ENCODE data around the gene CCSER2.

The CCSER2 gene

DNA sequence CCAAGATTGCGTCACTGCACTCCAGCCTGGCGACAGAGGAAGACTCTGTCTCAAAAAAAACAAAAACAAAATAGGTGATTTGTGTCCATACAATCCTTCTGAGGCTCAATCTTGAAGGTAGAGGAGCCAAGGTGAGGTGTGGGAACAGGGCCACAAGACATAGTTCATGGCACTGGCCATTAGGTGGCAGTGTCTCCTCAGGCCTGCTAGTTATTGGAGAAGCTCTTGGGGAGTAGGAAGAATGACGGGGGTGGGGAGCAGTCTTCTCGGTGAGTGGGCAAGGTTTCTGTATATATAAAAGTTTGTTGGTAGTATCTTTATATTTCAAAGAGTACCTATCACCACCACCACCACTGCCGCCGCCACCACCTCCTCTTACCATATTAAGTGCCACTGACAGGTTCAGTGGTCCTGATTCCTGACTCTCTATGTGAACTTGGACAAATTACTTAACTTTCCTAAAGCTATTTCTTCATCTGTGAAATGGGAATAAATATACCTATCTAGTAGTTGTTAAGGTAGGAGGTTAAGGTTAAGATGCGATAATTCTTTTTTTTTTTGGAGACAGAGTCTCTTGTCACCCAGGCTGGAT lies 24.0 kb downstream of the CCSER2 start:
- DNase-seq, result peak in 1 of 2 experiments; percentile 25

DNA sequence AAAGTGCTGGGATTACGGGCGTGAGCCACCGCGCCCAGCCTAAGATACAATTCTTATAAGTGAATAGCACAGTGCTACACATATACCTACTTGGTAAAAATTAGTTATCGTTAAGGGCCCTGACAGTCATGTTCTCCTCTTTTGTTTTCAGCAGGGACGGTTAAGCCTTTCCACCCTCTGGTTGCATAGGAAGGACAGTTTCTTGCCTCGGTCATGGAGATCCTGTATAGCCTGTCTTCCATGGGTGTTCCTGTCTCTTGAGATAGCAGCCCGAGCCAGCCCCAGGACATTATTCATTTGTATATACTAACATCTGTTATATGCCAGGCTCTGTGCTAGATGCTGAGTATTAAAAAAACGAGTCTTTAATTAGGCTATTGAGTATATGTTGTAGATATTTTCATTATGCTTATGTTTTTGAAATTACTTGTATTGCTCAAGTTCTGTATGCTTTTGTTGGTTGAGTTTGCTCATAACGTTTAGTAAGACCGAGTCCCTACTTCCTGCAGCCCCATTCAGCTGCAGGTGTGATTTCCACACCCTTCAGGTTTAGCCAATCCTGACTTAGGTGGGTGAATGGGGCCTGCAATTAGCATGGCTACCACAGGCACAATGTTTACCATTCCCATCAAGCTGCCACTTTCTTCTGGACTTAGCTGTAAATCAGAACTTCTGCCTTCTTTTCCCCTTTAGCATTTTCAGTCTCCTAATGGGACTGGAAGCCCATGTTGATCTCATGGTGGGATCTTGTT lies 24.8 kb downstream of the CCSER2 start:
- DNase-seq, result no peak

DNA sequence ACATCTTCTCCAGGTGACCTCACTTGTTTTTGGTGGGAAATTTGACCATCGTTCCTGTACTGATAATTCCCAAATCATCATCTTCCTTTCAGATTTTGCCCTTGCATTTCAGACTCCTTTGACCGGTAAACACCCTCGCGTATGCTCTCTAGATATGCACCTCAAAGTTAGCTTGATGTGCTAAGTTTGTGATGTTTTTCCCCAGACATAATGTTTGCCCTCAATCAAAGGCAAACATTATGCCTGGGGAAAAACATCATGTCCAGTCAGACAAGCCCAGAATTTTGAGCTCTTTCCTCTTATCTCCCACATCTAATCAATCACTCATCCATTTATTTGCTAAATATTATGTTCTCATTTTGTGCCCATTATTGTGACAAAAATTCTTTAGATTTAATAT lies 26.2 kb downstream of the CCSER2 start:
- DNase-seq, result no peak

DNA sequence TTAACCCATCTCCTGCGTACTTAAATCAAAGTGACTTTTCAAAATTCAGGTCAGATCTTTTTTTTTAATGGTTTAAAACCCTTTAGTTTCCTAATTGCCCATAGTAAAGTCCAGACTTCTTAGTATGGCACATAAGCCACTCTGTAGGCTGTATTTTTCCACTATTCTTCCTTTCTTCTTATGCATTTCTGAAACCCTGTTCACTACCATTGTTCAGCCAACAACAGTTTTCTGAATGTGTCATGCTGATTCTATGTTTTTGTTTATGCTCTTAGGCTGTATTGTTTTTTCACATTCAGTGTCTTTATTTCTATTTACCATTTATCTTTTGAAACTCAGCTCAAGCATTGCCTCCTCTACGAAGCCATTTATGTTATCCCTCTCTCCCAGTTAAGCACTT lies 26.7 kb downstream of the CCSER2 start:
- no peak for DNase-seq

DNA sequence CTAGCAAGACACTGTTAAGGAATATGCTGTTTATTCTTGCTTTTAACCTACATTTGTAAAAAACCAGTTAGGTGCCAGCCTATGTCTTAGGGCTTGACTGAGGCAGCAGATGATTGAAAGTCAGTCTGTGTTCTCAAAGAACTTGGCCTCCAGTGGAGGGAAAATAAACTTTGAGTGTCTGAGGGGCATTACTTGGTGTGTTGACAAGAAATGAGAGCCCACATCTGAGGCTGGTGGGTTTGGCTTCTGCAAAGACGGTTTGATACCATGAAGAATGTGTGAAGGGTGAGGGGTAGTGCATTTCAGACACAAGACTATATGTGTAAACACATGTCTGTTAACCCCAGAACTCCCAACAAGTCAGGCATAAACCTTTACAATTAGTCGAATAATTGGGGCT lies 28.5 kb downstream of the CCSER2 start:
- DNase-seq, result no peak

DNA sequence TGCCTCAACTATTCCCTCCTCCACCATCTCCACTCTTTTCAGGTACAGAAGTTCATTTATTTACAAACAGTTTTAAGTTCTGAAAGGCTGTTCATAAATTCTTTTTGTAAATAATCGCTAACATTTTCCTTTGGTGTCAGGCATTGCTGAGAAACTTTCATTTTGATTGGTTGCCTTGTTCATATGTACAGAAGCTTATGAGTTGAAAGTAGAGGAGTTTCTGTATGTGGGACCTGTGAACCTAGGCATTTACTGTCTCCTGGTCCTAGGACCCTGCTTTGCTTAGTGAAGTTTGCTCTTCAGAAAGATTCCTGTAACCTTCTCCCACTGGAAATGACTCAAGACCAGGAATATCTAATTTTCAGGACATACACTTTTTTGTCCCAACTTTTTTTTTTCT lies 30.4 kb downstream of the CCSER2 start:
- DNase-seq, result no peak

DNA sequence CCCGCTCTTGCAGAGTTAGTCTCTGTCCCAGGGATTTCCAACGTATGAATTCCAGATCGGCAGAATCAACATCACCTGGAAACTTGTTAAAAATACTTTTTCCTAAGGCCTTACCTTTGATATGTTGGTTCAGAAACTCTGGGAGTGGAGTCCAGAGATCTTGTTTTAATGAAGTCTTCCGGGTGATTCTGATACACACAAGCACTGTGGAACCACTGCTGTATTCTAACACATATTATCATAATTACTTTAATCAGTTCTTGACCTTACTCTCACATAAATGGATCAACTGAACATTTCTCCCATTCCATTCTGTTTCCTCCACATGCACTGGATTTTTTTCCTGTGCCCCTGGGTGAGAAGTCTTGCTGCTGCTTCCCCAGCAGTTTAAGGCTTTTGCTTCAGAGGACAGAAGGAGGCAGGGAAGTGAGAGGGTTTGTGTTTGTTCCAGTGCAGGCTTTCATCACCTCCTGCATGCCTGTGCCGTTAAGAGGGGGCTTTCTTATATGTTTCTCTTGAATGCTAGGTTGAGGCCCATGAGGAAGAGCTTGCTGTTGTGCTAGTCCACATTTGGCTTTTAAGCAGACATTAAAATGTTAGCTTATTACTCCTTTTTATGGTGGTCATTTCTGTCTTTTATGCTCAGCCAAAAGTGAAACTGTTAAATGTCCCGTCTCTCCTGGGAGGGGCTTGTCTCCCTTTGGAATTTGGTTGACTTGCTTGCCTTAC lies 32.4 kb downstream of the CCSER2 start:
- DNase-seq, result no peak

DNA sequence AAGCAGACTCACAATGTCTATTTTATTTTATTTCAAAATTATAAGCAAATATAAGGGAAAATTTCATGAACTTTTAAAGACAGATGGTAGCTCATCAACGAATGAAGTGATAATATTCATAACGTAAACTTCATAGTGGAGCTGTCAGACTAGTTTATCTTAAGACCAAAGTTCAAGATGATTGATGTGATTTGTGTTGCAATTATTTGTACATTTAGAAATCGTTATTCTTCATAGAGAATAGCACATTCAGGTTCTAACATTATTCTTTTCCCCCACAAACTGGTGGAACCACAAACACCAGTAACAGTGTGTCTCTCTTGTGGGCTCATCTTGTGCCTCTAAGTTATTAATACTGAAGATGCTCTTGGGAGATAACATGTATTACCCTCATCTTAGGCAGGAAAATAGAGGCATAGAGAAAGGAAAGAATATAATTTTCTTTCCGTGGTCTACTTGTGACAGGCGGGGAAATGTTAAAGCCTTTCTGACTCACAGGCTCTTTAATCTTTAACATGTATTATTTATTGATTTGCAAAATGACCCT lies 37.0 kb downstream of the CCSER2 start:
- no peak for DNase-seq

DNA sequence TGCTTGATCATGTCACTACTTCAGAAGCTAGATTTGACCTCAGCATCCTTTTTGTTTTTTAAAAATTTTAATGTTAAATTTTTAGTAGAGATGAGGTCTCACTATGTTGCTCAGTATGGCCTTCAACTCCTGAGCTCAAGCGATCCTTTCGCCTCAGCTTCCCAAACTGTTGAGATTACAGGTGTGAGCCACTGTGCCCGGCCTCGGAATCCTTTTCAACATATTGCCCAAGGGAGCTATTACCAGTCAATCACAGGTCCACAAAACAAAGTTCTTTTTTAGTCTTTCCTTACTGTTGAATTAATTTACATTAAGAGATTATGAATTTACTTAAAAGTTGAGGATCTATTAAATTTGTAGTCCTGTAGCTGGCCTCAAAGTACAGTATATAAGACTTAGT lies 37.7 kb downstream of the CCSER2 start:
- no peak for DNase-seq

DNA sequence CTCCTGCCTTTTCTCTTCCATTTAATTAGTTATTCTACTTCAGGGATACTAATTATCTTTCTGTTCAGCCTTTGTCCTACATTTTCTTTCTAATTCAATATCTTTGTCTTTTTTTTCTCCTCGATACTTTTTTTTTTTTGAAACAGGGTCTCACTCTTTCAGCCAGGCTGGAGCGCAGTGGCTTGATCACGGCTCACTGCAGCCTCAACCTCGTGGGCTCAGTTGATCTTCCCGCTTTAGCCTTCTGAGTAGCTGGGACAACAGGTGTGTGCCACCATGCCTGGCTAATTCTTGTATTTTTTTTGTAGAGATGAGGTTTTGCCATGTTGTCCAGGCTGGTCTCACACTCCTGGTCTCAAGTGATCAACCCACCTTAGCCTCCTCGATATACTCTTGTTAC lies 38.9 kb downstream of the CCSER2 start:
- no peak for DNase-seq

DNA sequence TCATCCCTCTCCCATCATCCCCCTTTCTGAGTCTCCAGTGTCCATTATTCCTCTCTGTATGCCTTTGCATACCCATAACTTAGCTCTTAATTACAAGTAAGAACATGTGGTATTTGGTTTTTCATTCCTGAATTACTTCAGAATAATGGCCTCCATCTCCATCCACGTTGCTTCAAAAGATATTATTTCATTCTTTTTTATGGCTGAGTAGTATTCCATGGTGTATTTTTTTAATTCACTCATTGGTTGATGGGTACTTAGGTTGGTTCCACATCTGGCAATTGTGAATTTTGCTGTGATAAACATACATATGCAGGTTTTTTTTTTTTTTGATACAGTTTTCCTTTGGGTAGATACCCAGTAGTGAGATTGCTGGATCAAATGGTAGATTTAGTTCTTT lies 40.4 kb downstream of the CCSER2 start:
- DNase-seq, result no peak

DNA sequence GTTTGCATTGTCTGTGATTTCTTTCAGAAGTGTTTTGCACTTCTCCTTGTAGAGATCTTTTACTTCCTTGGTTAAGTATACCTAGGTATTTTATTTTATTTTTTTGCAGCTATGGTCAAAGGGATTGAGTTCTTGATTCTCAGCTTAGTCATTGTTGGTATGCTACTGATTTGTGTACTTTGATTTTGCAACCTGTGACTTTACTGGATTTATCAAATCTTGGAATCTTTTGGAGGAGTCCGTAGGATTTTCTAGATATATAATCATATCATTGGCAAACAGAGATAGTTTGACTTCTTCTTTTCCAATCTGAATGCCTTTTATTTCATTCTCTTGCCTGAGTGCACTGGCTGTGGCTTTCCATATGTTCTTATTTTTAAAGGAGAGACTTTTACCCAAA lies 41.9 kb downstream of the CCSER2 start:
- no peak for DNase-seq

DNA sequence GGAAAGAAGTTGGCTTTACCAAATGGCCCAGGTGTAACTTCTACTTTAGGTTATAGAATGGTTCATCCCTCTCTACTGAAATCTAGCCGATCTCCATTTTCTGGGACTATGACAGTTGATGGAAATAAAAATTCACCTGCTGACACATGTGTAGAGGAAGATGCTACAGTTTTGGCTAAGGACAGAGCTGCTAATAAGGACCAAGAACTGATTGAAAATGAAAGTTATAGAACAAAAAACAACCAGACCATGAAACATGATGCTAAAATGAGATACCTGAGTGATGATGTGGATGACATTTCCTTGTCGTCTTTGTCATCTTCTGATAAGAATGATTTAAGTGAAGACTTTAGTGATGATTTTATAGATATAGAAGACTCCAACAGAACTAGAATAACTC lies 43.6 kb downstream of the CCSER2 start:
- DNase-seq, result no peak

DNA sequence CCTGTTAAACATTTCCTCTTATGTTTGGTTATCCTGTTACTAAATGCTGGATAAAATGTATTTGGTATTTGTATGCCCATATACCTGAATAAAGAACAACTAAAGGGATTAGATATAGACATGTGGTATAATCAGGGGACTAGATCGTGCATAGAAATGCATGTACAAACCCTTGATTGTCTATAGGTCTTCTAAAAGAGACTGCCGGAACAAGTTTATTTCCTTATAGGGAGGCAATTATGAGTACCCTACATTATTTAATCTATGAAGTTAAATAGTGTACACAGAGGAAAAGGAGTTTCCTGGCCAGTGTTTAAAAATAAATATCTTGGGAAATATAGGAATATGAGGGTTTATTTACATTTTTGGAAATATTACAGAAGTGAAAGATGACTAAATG lies 44.6 kb downstream of the CCSER2 start:
- DNase-seq, result no peak

DNA sequence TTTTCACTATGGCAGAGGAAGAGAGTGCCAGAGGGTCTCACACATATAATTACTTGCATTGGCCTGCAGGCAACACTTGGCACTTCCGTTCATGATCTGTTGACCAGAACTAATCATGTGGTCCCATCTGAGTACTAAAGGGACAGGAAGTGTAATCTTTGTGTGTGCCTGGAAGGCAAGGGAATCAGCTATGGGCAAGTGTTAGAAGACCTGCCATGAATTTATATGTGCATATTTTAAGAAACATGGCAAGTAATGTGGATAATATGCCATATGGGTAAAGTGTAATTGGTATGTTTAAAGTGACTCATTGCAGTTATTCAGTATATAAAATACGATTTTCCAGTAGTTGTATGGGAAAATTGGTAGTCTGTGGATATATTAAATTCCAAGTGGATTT lies 46.1 kb downstream of the CCSER2 start:
- DNase-seq, result no peak

DNA sequence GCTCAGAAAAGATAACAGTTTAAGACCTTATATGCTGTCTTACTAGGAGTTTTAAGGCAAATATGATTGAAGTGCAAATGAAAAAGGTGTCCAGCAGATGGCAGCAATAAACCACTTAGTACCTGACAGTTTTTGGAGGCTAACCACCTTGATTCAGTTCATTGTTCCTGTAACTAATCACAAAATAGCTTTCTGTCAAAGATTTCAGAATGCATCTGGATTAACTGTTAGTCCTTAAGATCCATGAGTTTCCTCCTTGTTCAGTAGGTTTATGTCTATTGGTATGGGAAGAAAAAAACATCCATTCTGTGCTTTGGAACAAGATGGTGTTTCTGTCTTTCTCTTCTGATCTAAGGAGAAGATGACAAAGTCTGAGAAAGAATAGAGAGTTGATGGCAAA lies 46.6 kb downstream of the CCSER2 start:
- peak in 1 of 2 experiments; percentile 45 for DNase-seq

DNA sequence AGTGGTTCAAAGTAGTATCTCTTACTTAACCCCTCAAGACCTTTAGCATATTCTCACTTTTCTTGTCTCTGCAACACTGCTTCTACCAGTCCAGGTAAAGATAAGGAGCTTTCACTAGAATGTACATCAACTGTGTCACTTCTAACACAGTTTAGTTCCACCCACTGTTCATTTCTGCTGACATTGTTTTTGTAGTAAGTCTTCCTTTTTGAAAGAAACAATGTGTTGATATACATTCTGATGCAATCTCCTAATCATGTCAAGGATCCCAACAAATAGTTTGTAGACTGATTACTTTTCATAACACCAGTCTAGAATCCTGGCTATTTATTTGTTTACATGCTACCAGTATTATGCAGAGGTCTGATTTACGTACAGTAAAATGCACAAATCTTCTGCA lies 47.5 kb downstream of the CCSER2 start:
- DNase-seq, result no peak

DNA sequence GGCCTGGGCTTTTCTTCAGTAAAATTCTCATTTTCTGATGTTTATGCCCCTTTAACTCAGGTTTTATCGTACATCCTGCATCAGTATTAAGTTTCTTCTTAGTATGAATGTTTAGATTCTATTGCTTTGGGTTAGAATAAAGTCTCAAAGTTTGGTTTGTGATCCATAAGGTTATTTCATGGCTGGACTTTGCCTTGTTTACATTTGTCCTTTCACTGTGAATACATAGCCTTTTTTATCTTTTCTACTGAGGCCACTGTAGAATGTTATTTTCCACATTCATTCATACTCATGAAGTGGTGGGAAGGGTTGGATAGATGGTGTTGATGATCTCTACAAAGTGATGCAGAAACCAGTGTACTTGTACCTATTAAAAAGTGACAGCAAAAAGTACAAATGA lies 59.8 kb downstream of the CCSER2 start:
- no peak for DNase-seq

DNA sequence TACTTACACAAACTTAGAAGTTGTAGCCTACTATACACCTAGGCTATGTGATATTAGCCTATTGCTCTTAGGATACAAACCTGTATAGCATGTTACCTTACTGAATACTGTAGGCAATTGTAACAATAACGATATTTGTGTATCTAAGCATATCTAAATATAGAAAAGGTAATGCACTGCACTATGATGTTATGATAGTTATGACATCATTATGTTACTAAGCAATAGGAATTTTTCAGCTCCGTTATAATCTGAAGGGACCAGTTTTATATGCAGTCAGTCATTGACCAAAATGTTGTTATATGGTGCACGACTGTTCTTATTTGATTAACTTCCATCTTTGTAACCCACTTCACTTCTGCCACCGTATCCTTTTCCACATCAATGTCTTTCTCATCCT lies 62.0 kb downstream of the CCSER2 start:
- DNase-seq, result no peak

DNA sequence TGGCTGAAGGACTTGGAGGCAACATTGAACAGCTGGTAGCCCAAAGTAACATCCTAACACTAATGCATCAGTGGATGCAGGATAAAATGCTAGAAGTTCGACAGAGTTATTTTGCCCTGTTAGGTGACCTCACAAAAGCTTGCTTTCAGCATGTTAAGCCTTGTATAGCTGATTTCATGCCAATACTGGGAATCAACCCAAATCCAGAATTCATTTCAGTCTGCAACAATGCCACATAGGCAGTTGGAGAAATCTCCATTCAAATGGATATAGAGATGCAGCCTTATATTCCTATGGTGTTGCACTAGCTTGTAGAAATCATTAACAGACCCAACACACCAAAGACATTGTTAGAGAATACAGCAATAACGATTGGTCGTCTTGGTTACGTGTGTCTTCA lies 62.9 kb downstream of the CCSER2 start:
- DNase-seq, result no peak

DNA sequence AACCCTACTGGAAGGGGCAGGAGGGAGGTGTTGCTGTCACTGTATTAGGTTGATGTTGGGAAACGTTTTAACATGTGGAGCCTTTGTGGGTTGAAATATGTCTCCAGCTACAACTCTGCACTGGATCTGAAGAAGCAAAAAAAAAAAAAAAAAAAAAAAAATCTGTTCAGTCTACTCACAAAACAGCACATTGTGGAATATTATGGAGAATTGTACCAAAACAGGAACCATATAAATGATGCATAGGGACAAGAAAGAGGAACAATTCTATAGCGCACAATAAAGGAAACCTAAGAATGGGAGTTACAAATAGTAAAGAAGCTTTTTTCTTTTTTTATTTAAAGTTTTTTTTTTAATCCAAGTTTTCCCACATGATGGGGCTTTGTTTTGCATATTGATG lies 63.8 kb downstream of the CCSER2 start:
- DNase-seq, result no peak

DNA sequence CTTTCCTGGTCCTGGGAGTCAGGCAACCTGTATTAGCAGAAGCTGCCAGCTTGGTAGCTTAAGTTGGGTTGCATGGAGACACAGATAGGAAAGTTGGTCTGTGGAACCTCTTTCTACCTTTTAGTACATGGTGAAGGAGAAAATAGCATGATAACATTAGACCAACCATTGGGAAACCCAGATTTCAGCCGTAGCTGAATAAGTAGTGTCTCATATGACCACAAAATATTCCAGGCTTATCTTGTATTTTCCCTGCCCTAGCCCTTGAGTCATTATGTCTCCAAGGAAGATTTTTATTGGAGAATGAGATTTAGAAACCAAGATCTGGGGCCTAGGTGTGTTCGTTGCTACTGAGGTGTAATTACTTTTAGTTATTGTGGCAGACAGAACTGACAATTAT lies 67.2 kb downstream of the CCSER2 start:
- no peak for DNase-seq

DNA sequence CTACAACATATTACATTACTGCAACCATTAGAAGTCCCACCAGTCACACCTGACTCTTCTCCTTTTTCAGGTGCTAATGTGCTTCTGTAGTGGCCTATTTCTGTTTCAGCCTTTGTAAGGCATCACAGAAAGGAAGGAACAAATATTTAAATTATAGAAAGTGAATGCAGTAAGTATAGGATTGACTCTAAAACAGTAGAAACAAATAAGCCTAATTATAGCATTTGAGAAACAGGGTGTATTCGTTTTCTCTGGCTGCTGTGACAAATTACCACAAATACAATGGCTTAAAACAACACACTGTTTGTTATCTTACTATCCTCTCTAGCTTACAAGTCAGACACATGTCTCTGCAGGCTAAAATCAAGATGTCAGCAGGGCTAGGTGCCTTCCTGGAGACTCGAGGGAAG lies 69.4 kb downstream of the CCSER2 start:
- no peak for DNase-seq

DNA sequence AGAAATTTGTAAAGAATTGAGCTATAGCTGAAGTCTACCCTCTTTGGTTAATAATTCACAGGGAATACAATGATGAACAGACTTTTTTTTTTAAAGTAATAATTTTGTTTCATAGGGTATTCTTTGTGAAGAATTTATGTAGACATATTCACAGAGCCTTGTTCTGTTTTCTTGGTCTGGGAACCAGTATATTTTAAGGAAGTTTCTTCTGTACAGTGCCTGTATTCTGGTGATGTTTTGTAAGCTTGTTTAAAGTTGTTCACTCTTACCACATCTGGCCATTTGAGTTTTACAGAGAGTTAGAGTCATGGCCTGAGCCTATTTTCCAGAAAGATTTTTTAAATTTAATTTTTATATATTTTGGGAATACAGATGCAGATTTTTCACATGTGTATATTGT lies 70.3 kb downstream of the CCSER2 start:
- DNase-seq, result no peak
